ENCODE results near the gene RSPH1.

RSPH1 gene

GRCh38 chr21:42522271-42522670 is 26.2 kb upstream of the RSPH1 start:
- H3K36me3 ChIP-seq (ENCODE audit: control insufficient read depth, low read length) = peaks cover 93% of the 10 kb centered on the region
- H4K20me1 ChIP-seq (ENCODE audit: control insufficient read depth, insufficient read depth, low read depth, low read length) = no peaks in the 10 kb centered on the region
- no peaks in the 10 kb centered on the region for H3K9me2 ChIP-seq (replicated peaks; ENCODE audit: control insufficient read depth, low read length)
- H3K4me2 ChIP-seq (ENCODE audit: low read length) = no peak overlapping the region
- peaks cover 72% of the 10 kb centered on the region for H3K79me2 ChIP-seq (ENCODE audit: control insufficient read depth, low read length)
- peaks cover 61% of the 10 kb centered on the region for H3K4me1 ChIP-seq (ENCODE audit: control insufficient read depth, low read length)
- no peak overlapping the region for H3K27ac ChIP-seq (ENCODE audit: low read depth, low read length)
- no peak for TF ChIP-seq CTCF (IDR thresholded peaks at IDR 0.05; ENCODE audit: low read depth, low read length, poor library complexity, severe bottlenecking)
- TF ChIP-seq EZH2phosphoT487 (IDR thresholded peaks at IDR 0.05; ENCODE audit: borderline replicate concordance, low read length) = no peak
- no peaks in the 10 kb centered on the region for H3K27me3 ChIP-seq (ENCODE audit: control insufficient read depth, low read length)
- peaks cover 25% of the 10 kb centered on the region for H3F3A ChIP-seq (ENCODE audit: control insufficient read depth, insufficient read depth)
- no peaks in the 10 kb centered on the region for H3K9me3 ChIP-seq (ENCODE audit: control insufficient read depth, insufficient read depth, low read length)
- H3K4me3 ChIP-seq (ENCODE audit: low read length) = no peak overlapping the region

- Histone ChIP-seq H3F3A (ENCODE audit: control insufficient read depth, insufficient read depth) (peaks cover 23% of the 10 kb centered on the region), H3K9me2 (replicated peaks; ENCODE audit: control insufficient read depth, low read length) (no peaks in the 10 kb centered on the region), H3K36me3 (ENCODE audit: control insufficient read depth, low read length) (peaks cover 93% of the 10 kb centered on the region), H3K4me1 (ENCODE audit: control insufficient read depth, low read length) (peaks cover 57% of the 10 kb centered on the region), H3K27me3 (ENCODE audit: control insufficient read depth, low read length) (no peaks in the 10 kb centered on the region), H3K9me3 (ENCODE audit: control insufficient read depth, insufficient read depth, low read length) (no peaks in the 10 kb centered on the region), H3K79me2 (ENCODE audit: control insufficient read depth, low read length) (peaks cover 72% of the 10 kb centered on the region), H3K4me2 (ENCODE audit: low read length) (peak overlapping the region; percentile 29), H4K20me1 (ENCODE audit: control insufficient read depth, insufficient read depth, low read depth, low read length) (no peaks in the 10 kb centered on the region), H3K27ac (ENCODE audit: low read depth, low read length) (peak overlapping the region; percentile 2; the same call in 1 of the 2 replicates), H3K4me3 (ENCODE audit: low read length) (no peak overlapping the region)
- no peak for TF ChIP-seq EZH2phosphoT487 (IDR thresholded peaks at IDR 0.05; ENCODE audit: borderline replicate concordance, low read length)
- TF ChIP-seq CTCF (IDR thresholded peaks at IDR 0.05; ENCODE audit: low read depth, low read length, poor library complexity, severe bottlenecking) = no peak
These were observed 25.8 kb upstream of the RSPH1 start for GRCh38 chr21:42521805-42522204.

- Histone ChIP-seq H3F3A (ENCODE audit: control insufficient read depth, insufficient read depth) (peaks cover 23% of the 10 kb centered on the region), H3K27ac (ENCODE audit: low read depth, low read length) (peak overlapping the region; percentile 2; the same call in 1 of the 2 replicates), H3K36me3 (ENCODE audit: control insufficient read depth, low read length) (peaks cover 93% of the 10 kb centered on the region), H4K20me1 (ENCODE audit: control insufficient read depth, insufficient read depth, low read depth, low read length) (0 out of 2 replicates have a peak, but pooled peaks cover under 1% of the 10 kb centered on the region), H3K9me2 (replicated peaks; ENCODE audit: control insufficient read depth, low read length) (no peaks in the 10 kb centered on the region), H3K9me3 (ENCODE audit: control insufficient read depth, insufficient read depth, low read length) (no peaks in the 10 kb centered on the region), H3K79me2 (ENCODE audit: control insufficient read depth, low read length) (peaks cover 72% of the 10 kb centered on the region), H3K4me3 (ENCODE audit: low read length) (no peak overlapping the region), H3K27me3 (ENCODE audit: control insufficient read depth, low read length) (no peaks in the 10 kb centered on the region), H3K4me1 (ENCODE audit: control insufficient read depth, low read length) (peaks cover 57% of the 10 kb centered on the region), H3K4me2 (ENCODE audit: low read length) (peak overlapping the region; percentile 29)
- no peak for TF ChIP-seq EZH2phosphoT487 (IDR thresholded peaks at IDR 0.05; ENCODE audit: borderline replicate concordance, low read length)
- TF ChIP-seq CTCF (IDR thresholded peaks at IDR 0.05; ENCODE audit: low read depth, low read length, poor library complexity, severe bottlenecking) = no peak
These were observed 25.4 kb upstream of the RSPH1 start for GRCh38 chr21:42521384-42521783.
